OCI-LY3 (cell line): ENCODE data around the gene SETDB2.

Source experiments
- H2AFZ ChIP-seq: fragments of 200-600, 300-600 bp; shearing (Covaris generic); 2 replicates; pipeline ENCODE4 v1.6.0; 2014; ENCODE audit warnings: antibody characterized with exemption, low read depth, low read length
- H3K27ac ChIP-seq: fragments of 200-600, 300-600 bp; sonication (generic); 2 replicates; pipeline ENCODE4 v1.5.1; 2014; ENCODE audit warnings: mild to moderate bottlenecking, low read length, moderate library complexity, mixed read lengths
- H3K27me3 ChIP-seq: fragments of 200-600, 300-600 bp; sonication (generic); 2 replicates; pipeline ENCODE4 v1.6.1; 2014; ENCODE audit warnings: low read depth, low read length, mixed read lengths
- H3K36me3 ChIP-seq: fragments of 200-600, 300-600 bp; sonication (generic); replicated peaks from 2 replicates; pipeline ENCODE3; 2014; ENCODE audit warnings: low read depth, low read length, mixed read lengths
- H3K4me1 ChIP-seq: fragments of 300-600, 200-600 bp; sonication (generic); 2 replicates; pipeline ENCODE4 v1.6.1; 2014; ENCODE audit warnings: low read length, mixed read lengths
- H3K4me2 ChIP-seq: fragments of 200-600, 300-600 bp; sonication (generic); 2 replicates; pipeline ENCODE4 v1.6.1; 2014; ENCODE audit warnings: low read length, mixed read lengths
- H3K4me3 ChIP-seq: fragments of 300-600, 200-600 bp; sonication (generic); 2 replicates; pipeline ENCODE4 v1.5.1; 2014; ENCODE audit warnings: antibody characterized with exemption, mild to moderate bottlenecking, low read length, moderate library complexity
- H3K79me2 ChIP-seq: fragments of 300-600, 200-600 bp; shearing (Covaris generic); 2 replicates; pipeline ENCODE4 v1.6.1; 2014; ENCODE audit warnings: mild to moderate bottlenecking, low read length, mixed read lengths
- H3K9ac ChIP-seq: fragments of 300-600, 200-600 bp; shearing (Covaris generic); 2 replicates; pipeline ENCODE4 v1.6.0; 2014; ENCODE audit warnings: mild to moderate bottlenecking, low read length, moderate library complexity
- H3K9me3 ChIP-seq: fragments of 200-600, 300-600 bp; shearing (Covaris generic); 2 replicates; pipeline ENCODE4 v1.6.1; 2014; ENCODE audit warnings: low read length, mixed read lengths; ENCODE audit not compliant: insufficient read depth
- H4K20me1 ChIP-seq: fragments of 200-600, 300-600 bp; sonication (generic); 2 replicates; pipeline ENCODE4 v1.6.1; 2016; ENCODE audit warnings: low read length, mixed read lengths; ENCODE audit not compliant: insufficient read depth
- CTCF ChIP-seq: fragments of 200-600, 300-600 bp; sonication (generic); IDR thresholded peaks from 2 replicates; pipeline ENCODE4 v1.5.1; 2014; ENCODE audit warnings: antibody characterized with exemption, low read length, low read depth
- EZH2phosphoT487 ChIP-seq: fragments of 200-600 bp; shearing (Covaris generic); IDR thresholded peaks from 2 replicates; pipeline ENCODE4 v1.6.1; 2018; ENCODE audit warnings: antibody characterized with exemption, mixed run types, low read depth

The SETDB2 gene

GRCh38 chr13:49503951-49504350 lies 59.9 kb downstream of the SETDB2 start:
- no peaks in the 10 kb centered on the region for H3K27me3 ChIP-seq
- TF ChIP-seq CTCF = no peak
- TF ChIP-seq EZH2phosphoT487 = no peak
- H3K4me3 ChIP-seq = no peak overlapping the region
- H3K9me3 ChIP-seq = no peaks in the 10 kb centered on the region
- no peak overlapping the region for H3K27ac ChIP-seq
- no peak overlapping the region for H3K9ac ChIP-seq
- H3K4me1 ChIP-seq = no peaks in the 10 kb centered on the region
- H3K79me2 ChIP-seq = no peaks in the 10 kb centered on the region
- H3K4me2 ChIP-seq = no peak overlapping the region
- H2AFZ ChIP-seq = no peak overlapping the region
- H3K36me3 ChIP-seq = peaks cover 37% of the 10 kb centered on the region
- no peaks in the 10 kb centered on the region; the same call in 1 of the 2 replicates for H4K20me1 ChIP-seq

- Histone ChIP-seq H3K27me3 (no peaks in the 10 kb centered on the region), H3K27ac (no peak overlapping the region), H3K4me1 (no peaks in the 10 kb centered on the region), H4K20me1 (no peaks in the 10 kb centered on the region), H3K4me2 (no peak overlapping the region), H3K79me2 (no peaks in the 10 kb centered on the region), H3K4me3 (no peak overlapping the region), H3K9me3 (no peaks in the 10 kb centered on the region), H3K9ac (no peak overlapping the region), H3K36me3 (peaks cover 37% of the 10 kb centered on the region), H2AFZ (no peak overlapping the region)
- no peak for TF ChIP-seq CTCF
- no peak for TF ChIP-seq EZH2phosphoT487
Measured at GRCh38 chr13:49512578-49512977, 68.5 kb downstream of the SETDB2 start.

GRCh38 chr13:49516467-49516866 lies 72.4 kb downstream of the SETDB2 start:
- no peaks in the 10 kb centered on the region for H4K20me1 ChIP-seq
- TF ChIP-seq CTCF = no peak
- no peak for TF ChIP-seq EZH2phosphoT487
- H3K4me3 ChIP-seq = no peak overlapping the region
- no peaks in the 10 kb centered on the region for H3K27me3 ChIP-seq
- H3K9me3 ChIP-seq = no peaks in the 10 kb centered on the region
- no peak overlapping the region for H3K4me2 ChIP-seq
- H3K36me3 ChIP-seq = peaks cover 38% of the 10 kb centered on the region
- H3K79me2 ChIP-seq = no peaks in the 10 kb centered on the region
- no peak overlapping the region for H3K9ac ChIP-seq
- H3K4me1 ChIP-seq = no peaks in the 10 kb centered on the region
- H2AFZ ChIP-seq = no peak overlapping the region
- H3K27ac ChIP-seq = no peak overlapping the region

GRCh38 chr13:49517461-49517860 lies 73.4 kb downstream of the SETDB2 start:
- H2AFZ ChIP-seq = no peak overlapping the region
- no peaks in the 10 kb centered on the region for H3K9me3 ChIP-seq
- no peaks in the 10 kb centered on the region for H4K20me1 ChIP-seq
- no peaks in the 10 kb centered on the region for H3K27me3 ChIP-seq
- H3K27ac ChIP-seq = no peak overlapping the region
- H3K4me2 ChIP-seq = no peak overlapping the region
- H3K79me2 ChIP-seq = no peaks in the 10 kb centered on the region
- TF ChIP-seq CTCF (peak; percentile 40; the same call in 1 of the 2 replicates), EZH2phosphoT487 (no peak)
- no peak overlapping the region for H3K9ac ChIP-seq
- peaks cover 44% of the 10 kb centered on the region for H3K36me3 ChIP-seq
- no peak overlapping the region for H3K4me3 ChIP-seq
- H3K4me1 ChIP-seq = peaks cover 6% of the 10 kb centered on the region
